Right lobe of liver (tissue), 6 donors: ENCODE results near the gene ATG7. TPM values are rescaled to one million over a fixed set of nuclear protein-coding genes. Genes with fewer than 3 reads are reported as not detected.
"Not testable (repeated sequence)": the region's sequence is repeated elsewhere in the genome, so short reads cannot be mapped to it uniquely, and the experiment has no call there.

Experiments used
- ATAC-seq, 4 donors: fragments of 200-7000 bp; cut with Tn5 transposase; one replicate each; pipeline ENCODE4 v1.9.1; 2020; ENCODE audit warnings: mild to moderate bottlenecking in 4 of 4, moderate library complexity in 4 of 4
- DNase-seq, 3 donors: peaks; one replicate each; pipeline ENCODE4 v3.0.0-alpha.2; 2020
- H3K27ac ChIP-seq, 3 donors: fragments of 200-600 bp; one replicate each; pipeline ENCODE4 v1.8.0; 2022
- H3K27me3 ChIP-seq, 2 donors: fragments of 200-600 bp; one replicate each; pipeline ENCODE4 v1.8.0; 2022
- H3K36me3 ChIP-seq, 4 donors: fragments of 200-600 bp; sonication (generic) in 1 of 4; one replicate each; pipeline versions ENCODE4 v1.5.1 to v1.8.0; 2017 to 2022; ENCODE audit warnings: control low read depth in 1 of 4
- H3K4me1 ChIP-seq, 4 donors: fragments of 200-600 bp; sonication (generic) in 1 of 4; one replicate each; pipeline versions ENCODE4 v1.5.1 to v1.8.0; 2017 to 2022; ENCODE audit warnings: control low read depth in 1 of 4
- H3K4me3 ChIP-seq, 3 donors: fragments of 200-600 bp; one replicate each; pipeline ENCODE4 v1.8.0; 2022
- H3K9me3 ChIP-seq, 4 donors: fragments of 200-600 bp; sonication (generic) in 1 of 4; one replicate each; pipeline versions ENCODE4 v1.5.1 to v1.8.0; 2017 to 2022; ENCODE audit warnings: control low read depth in 1 of 4
- CTCF ChIP-seq, 4 donors: fragments of 200-600 bp in 3 of 4; fragments of 450-650 bp in 1 of 4; IDR thresholded peaks; one replicate each; pipeline versions ENCODE4 v1.5.1 to v1.8.0; 2016 to 2022; ENCODE audit warnings: antibody characterized with exemption in 4 of 4, mild to moderate bottlenecking in 2 of 4
- POLR2A ChIP-seq: fragments of 450-650 bp; IDR thresholded peaks from one replicate; pipeline ENCODE4 v1.6.1; 2017; ENCODE audit warnings: antibody characterized with exemption, mild to moderate bottlenecking
- WGBS: methylation state at CpG from one replicate; pipeline ENCODE4 v1.1.6; 2018; ENCODE audit warnings: low coverage, low lambda C conversion rate; ENCODE audit not compliant: insufficient coverage; ENCODE audit errors: missing lambda C conversion rate; 5-methylcytosine and 5-hydroxymethylcytosine counted together
- intact Hi-C, 2 donors: fragments of 100-400 bp; cut with DNase I; formaldehyde crosslinking; loops; one replicate each; pipeline versions ENCODE4 v1.11.2 to v1.14.1; 2022
- total RNA-seq, 6 experiments: library from RNA; depleted of rRNA in 2 of 6; stranded (reverse); fragments of >200 nt in 2 of 6; fragmentation: NEBNext Ultra II Directional in 3 of 6; extraction: Animal tissue kit (Norgen Biotek cat#: 25700) in 3 of 6; gene quantifications; one replicate each; pipeline versions ENCODE4 v1.1.0 to v1.2.4, GENCODE V29; 2016 to 2023
- donor health status: DM: no; HTN: yes; CAD: no.
- donor health status: DM: no; HTN: no; CAD: no.
- donor health status: DM: no; HTN: no; CAD: no.
- donor health status: DM: no; HTN: yes; CAD: no.
- donor health status: DM: no; HTN: yes; CAD: no.

Gene ATG7
- total RNA-seq, 6 experiments from 2014 or later = 13.6 to 21.1 (median 15.8) TPM

DNA sequence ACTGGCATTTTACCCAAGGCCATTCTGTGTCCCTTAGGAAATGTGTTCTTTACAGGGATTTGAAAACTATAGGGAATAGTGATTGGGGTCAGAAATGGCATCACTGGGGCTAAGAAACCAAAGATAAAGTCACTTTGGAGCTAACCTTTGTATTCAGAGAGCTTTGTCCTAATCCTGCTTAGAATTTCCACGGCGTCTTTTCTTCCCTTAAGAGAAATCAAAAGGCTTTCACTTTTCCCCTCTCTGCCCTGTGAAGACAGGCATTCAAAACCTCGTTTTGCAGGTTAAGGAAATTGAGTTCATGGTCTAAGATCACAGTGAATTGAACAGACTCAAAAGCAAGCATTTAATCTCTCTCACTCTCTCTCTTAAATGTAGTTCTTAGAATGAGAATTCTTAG, 189.0 kb downstream of the ATG7 start:
- Histone ChIP-seq H3K4me3 (no peak overlapping the region), H3K36me3 (no peaks in the 10 kb centered on the region), H3K27me3 (no peaks in the 10 kb centered on the region), H3K4me1 (no peaks in the 10 kb centered on the region), H3K27ac (no peak overlapping the region), H3K9me3 (no peaks in the 10 kb centered on the region)
- intact Hi-C loops = no loop called here
- TF ChIP-seq CTCF (IDR thresholded peaks at IDR 0.05) = no peak
- DNase-seq = no peak
- ATAC-seq = no peak
- WGBS = 90% methylated on average over 3 of the region's 3 CpGs

- H3K4me3 ChIP-seq, H3K27ac ChIP-seq, H3K9me3 ChIP-seq, ATAC-seq, H3K4me1 ChIP-seq, H3K27me3 ChIP-seq, H3K36me3 ChIP-seq, DNase-seq, intact Hi-C loops: not testable (repeated sequence)
- 98% methylated on average over 4 of the region's 4 CpGs for WGBS
These were observed 190.5 kb downstream of the ATG7 start for GRCh38 chr3:11462673-11463072.

GRCh38 chr3:11463591-11463990, 191.4 kb downstream of the ATG7 start:
- Histone ChIP-seq H3K27me3 (no peaks in the 10 kb centered on the region), H3K9me3 (no peaks in the 10 kb centered on the region), H3K4me3 (no peak overlapping the region), H3K36me3 (no peaks in the 10 kb centered on the region), H3K27ac (no peak overlapping the region), H3K4me1 (no peaks in the 10 kb centered on the region)
- ATAC-seq = no peak
- intact Hi-C loops = no loop called here
- WGBS = 78% methylated on average over 2 of the region's 2 CpGs
- no peak for DNase-seq
- TF ChIP-seq CTCF (IDR thresholded peaks at IDR 0.05) = no peak
- no peak for TF ChIP-seq POLR2A

DNA sequence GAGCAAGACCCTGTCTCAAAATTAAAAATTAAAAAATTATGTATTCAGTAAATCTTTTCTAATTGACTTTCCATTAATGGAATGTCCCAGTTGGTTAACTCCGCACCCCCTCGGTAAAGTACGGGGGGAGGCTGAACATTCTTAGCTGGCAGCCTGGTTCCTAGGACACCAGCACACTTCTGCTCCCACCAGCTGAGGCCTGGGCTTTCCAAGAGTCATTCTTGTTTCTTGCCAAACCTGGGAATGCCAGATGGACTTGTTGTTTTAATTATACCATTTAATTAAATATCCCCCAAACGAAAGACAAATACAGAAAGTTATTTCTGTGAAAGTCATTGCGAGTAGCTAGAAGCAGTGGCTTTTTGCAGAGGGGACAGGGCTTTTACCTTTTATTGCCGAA, 192.2 kb downstream of the ATG7 start:
- TF ChIP-seq CTCF (IDR thresholded peaks at IDR 0.05) (no peak), POLR2A (no peak)
- Histone ChIP-seq H3K4me1 (no peaks in the 10 kb centered on the region), H3K9me3 (no peaks in the 10 kb centered on the region), H3K4me3 (no peak overlapping the region), H3K27ac (no peak overlapping the region), H3K36me3 (no peaks in the 10 kb centered on the region), H3K27me3 (no peaks in the 10 kb centered on the region)
- ATAC-seq (no peak), DNase-seq (no peak)
- 91% methylated on average over 6 of the region's 6 CpGs for WGBS
- intact Hi-C loops = no loop called here

DNA sequence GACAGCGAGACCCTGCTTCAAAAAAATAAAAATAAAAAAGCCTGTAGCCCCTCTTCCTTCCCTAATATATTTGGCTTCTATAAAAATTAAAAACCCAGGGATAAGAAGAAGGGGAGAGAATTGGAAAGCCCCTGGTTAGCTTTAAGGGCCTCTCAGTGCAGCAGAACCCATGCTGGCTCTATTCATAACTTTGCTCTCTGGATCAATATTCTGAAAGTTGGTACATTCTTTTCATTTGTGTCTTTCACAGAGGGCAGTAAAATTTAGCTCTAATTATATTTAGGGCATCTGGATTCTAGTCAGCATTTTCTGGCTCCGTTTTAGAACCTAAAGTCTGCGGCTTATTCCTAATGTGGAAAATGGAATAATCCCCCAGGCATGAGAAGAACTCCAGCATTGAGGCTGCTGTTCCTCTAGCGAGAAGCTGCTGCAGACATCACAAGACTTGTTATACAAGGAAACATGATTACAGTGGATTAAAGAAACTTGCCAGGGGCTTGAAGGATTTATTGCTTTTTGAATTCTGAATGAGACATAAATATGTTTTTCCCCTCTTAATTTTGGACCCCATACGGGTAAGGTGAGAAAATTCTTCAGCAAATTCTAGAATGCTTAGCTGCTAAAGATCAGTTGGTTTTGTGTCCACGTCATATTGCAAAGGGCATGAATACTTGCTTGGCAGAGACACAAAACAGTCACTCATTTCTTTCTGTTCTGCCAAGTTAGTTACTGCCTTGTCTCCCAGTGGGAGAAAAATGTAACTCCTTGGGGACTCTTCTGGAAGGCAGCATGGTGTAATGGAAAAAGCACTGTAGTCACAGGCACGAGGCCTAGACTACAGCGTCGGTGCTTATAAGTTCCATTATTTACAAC, 193.8 kb downstream of the ATG7 start:
- no peak for DNase-seq
- H3K27ac ChIP-seq = no peak overlapping the region
- intact Hi-C loops = no loop called here

More for the DNA sequence above, 193.8 kb downstream of the ATG7 start:
- Histone ChIP-seq H3K9me3 (no peaks in the 10 kb centered on the region), H3K4me1 (no peaks in the 10 kb centered on the region), H3K27me3 (no peaks in the 10 kb centered on the region), H3K4me3 (no peak overlapping the region), H3K36me3 (no peaks in the 10 kb centered on the region)
- 79% methylated on average over 8 of the region's 9 CpGs for WGBS
- ATAC-seq = peak in 3 of 4 donors; percentile 27 to 31 (median 30)
- TF ChIP-seq CTCF (IDR thresholded peaks at IDR 0.05) (no peak), POLR2A (no peak)
